Thoracic aorta (tissue), 2 donors: ENCODE results near the gene CEACAM4. TPM values are rescaled to one million over a fixed set of nuclear protein-coding genes. Genes with fewer than 3 reads are reported as not detected.

Experiments
- ATAC-seq: fragments of 150-250 bp; one replicate; pipeline ENCODE4 v1.8.0; 2017; ENCODE audit warnings: low read depth; ENCODE audit not compliant: insufficient number of reproducible peaks, low FRiP score
- DNase-seq: peaks from one replicate; pipeline ENCODE4 v3.0.0-alpha.2; 2020; ENCODE audit warnings: low spot score
- H3K27ac ChIP-seq, 2 donors: fragments of 200-600 bp; sonication (generic); 1 replicate in 1 of 2; 2 replicates in 1 of 2; pipeline ENCODE4 v1.5.1; 2016; ENCODE audit warnings: mild to moderate bottlenecking in 2 of 2, moderate library complexity in 2 of 2
- H3K27me3 ChIP-seq: fragments of 200-600 bp; sonication (generic); replicated peaks from 2 replicates; pipeline ENCODE4 v1.6.0; 2016; ENCODE audit warnings: mild to moderate bottlenecking; ENCODE audit not compliant: insufficient read depth
- H3K36me3 ChIP-seq: fragments of 200-600 bp; sonication (generic); one replicate; pipeline ENCODE4 v1.5.1; 2016
- H3K4me1 ChIP-seq, 2 donors: fragments of 200-600 bp; sonication (generic); 1 replicate in 1 of 2; 2 replicates in 1 of 2; pipeline versions ENCODE4 v1.5.1 to v1.6.0; 2016; ENCODE audit warnings: low read depth in 2 of 2, mild to moderate bottlenecking in 1 of 2; ENCODE audit not compliant: control insufficient read depth in 1 of 2
- H3K4me3 ChIP-seq: fragments of 200-600 bp; sonication (generic); 2 replicates; pipeline ENCODE4 v1.5.1; 2016; ENCODE audit warnings: mild to moderate bottlenecking
- H3K9me3 ChIP-seq: fragments of 200-600 bp; sonication (generic); 2 replicates; pipeline ENCODE4 v1.5.1; 2016
- CTCF ChIP-seq: fragments of 200-600 bp; sonication (generic); IDR thresholded peaks from one replicate; pipeline ENCODE4 v1.5.1; 2019; ENCODE audit warnings: antibody characterized with exemption
- total RNA-seq, 2 donors: library from RNA; depleted of rRNA; stranded (reverse); fragments of >200 nt; gene quantifications; one replicate each; pipeline versions ENCODE4 v1.1.0 to v1.2.3, GENCODE V29; 2016

CEACAM4 gene
- total RNA-seq, 2 donors from 2014 or later, result 4.0 TPM; not detected in 1

- TF ChIP-seq CTCF, result no peak
- no peak for DNase-seq
- Histone ChIP-seq H3K27me3 (no peaks in the 10 kb centered on the region), H3K4me1 (no peaks in the 10 kb centered on the region), H3K4me3 (no peak overlapping the region), H3K27ac (no peak overlapping the region), H3K9me3 (no peaks in the 10 kb centered on the region), H3K36me3 (no peaks in the 10 kb centered on the region)
- no peak for ATAC-seq
These were observed 35.9 kb downstream of the CEACAM4 start for GRCh38 chr19:41590936-41591335.

DNA sequence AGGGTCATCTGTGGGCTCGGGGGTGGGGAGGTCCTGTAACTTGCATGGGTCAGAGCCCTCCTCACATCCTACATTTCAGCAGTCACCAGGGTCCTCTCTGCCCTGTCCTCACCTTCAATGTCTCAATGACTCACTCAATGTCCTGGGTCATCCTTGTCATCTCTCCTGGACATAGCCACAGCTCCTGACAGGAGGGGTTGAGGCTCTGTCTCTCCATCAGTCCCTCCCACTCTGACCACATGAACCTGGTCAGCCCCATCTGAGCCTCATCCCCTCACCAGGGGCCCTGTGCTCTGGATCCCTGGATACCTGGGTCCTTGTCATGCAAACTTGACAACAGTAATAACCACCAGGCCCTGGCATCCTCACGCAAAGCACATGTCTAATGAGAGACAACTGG, 37.5 kb downstream of the CEACAM4 start:
- Histone ChIP-seq H3K4me1 (no peaks in the 10 kb centered on the region), H3K27ac (no peak overlapping the region), H3K4me3 (no peak overlapping the region), H3K36me3 (no peaks in the 10 kb centered on the region), H3K9me3 (no peaks in the 10 kb centered on the region), H3K27me3 (no peaks in the 10 kb centered on the region)
- no peak for TF ChIP-seq CTCF
- DNase-seq (no peak), ATAC-seq (no peak)

- ATAC-seq, result no peak
- DNase-seq, result no peak
- H3K9me3 ChIP-seq, result no peaks in the 10 kb centered on the region
- H3K4me3 ChIP-seq, result no peak overlapping the region
- H3K36me3 ChIP-seq, result no peaks in the 10 kb centered on the region
- TF ChIP-seq CTCF, result no peak
- H3K27me3 ChIP-seq, result no peaks in the 10 kb centered on the region
- no peak overlapping the region for H3K27ac ChIP-seq
- H3K4me1 ChIP-seq, result no peaks in the 10 kb centered on the region
These were observed 38.2 kb downstream of the CEACAM4 start for GRCh38 chr19:41588497-41589209.

- H3K27me3 ChIP-seq, result no peaks in the 10 kb centered on the region
- no peak for ATAC-seq
- no peak overlapping the region for H3K27ac ChIP-seq
- no peaks in the 10 kb centered on the region for H3K9me3 ChIP-seq
- H3K4me1 ChIP-seq, result no peaks in the 10 kb centered on the region
- no peak for DNase-seq
- no peak overlapping the region for H3K4me3 ChIP-seq
- no peak for TF ChIP-seq CTCF
- H3K36me3 ChIP-seq, result no peaks in the 10 kb centered on the region
These were observed 39.0 kb downstream of the CEACAM4 start for GRCh38 chr19:41587838-41588210.

- no peak overlapping the region for H3K27ac ChIP-seq
- no peaks in the 10 kb centered on the region for H3K4me1 ChIP-seq
- peaks cover 5% of the 10 kb centered on the region for H3K9me3 ChIP-seq
- no peaks in the 10 kb centered on the region for H3K27me3 ChIP-seq
- H3K36me3 ChIP-seq, result no peaks in the 10 kb centered on the region
- TF ChIP-seq CTCF, result no peak
- no peak for ATAC-seq
- no peak for DNase-seq
- H3K4me3 ChIP-seq, result no peak overlapping the region
These were observed 39.6 kb downstream of the CEACAM4 start for GRCh38 chr19:41587101-41587837.
